Measurements from ENCODE around the gene SPOCK1. TPM values are rescaled to one million over a fixed set of nuclear protein-coding genes. Genes with fewer than 3 reads are reported as not detected.

The SPOCK1 gene
- total and polyA plus RNA-seq, 2 experiments from 2014 or later, result 8.2 to 10.5 TPM

DNA sequence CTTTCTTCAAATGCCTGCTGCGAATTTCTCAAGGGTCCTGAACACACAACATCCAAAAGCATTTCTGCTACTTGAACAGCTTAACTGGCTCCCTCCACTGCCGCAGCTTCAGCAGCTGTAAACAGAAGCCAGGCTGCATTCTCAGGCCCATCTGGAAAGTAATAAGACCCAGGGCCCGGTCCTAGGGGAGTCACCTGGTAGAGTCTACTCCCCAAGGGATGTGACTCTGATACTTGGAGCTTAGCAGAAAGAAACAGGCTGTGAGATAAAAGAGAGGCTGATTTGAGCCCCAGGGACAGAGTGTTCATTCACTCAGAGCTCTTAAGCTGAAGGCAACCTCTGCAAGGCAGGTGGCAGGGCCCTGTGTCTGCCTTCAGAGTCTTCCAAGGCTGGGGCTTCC, 356.8 kb downstream of the SPOCK1 start (continued):
- TF ChIP-seq CREB1 (CRISPR knock-in tag; IDR thresholded peaks at IDR 0.05; ENCODE audit: low read depth), result no peak
- TF ChIP-seq ZNF331 (CRISPR knock-in tag; IDR thresholded peaks at IDR 0.05; ENCODE audit: low read depth), result no peak
- TF ChIP-seq EZH2phosphoT487 (IDR thresholded peaks at IDR 0.05; ENCODE audit: unreplicated experiment), result no peak
- TF ChIP-seq NANOG (IDR thresholded peaks at IDR 0.05; ENCODE audit: borderline replicate concordance), result no peak
- no peak for TF ChIP-seq STAT1 (IDR thresholded peaks at IDR 0.05; ENCODE audit: unreplicated experiment)

DNA sequence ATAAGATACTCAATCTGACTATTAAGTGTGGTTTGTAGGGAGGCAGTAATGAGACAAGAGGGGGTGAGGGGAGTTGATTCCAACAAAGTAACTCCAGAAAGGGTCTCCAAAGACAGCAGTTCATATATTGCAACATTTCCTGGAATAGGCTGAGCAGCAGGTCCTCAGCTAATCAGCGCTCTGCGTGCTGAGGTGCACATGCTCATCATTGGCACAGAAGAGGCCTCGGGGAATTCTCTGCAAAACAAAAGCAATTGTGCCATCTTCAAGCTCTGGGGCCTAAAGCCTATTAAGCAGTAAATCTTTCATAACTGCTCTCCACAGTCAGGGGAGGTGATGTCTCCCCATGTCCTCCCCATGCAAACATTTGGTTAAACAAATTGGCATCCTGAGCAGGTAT, 357.3 kb downstream of the SPOCK1 start:
- no peaks in the 10 kb centered on the region; the same call in 2 of the 3 replicates for H3K9me3 Mint-ChIP-seq
- H3K27ac Mint-ChIP-seq, result no peak overlapping the region
- H3K4me2 ChIP-seq, result no peak overlapping the region
- ATAC-seq (no peak), DNase-seq (ENCODE audit: low spot score) (no peak)
- peaks cover 26% of the 10 kb centered on the region for H3K4me1 Mint-ChIP-seq
- H3F3A ChIP-seq (replicated peaks; ENCODE audit: low read depth), result no peaks in the 10 kb centered on the region
- H3K27me3 Mint-ChIP-seq (ENCODE audit: insufficient read depth, low read depth, poor library complexity), result peaks cover 3% of the 10 kb centered on the region
- peaks cover 7% of the 10 kb centered on the region for H3K4me1 ChIP-seq (ENCODE audit: insufficient read depth)
- no peak overlapping the region for H2AFZ ChIP-seq
- H3K27me3 ChIP-seq (ENCODE audit: insufficient read depth), result no peaks in the 10 kb centered on the region
- H3K36me3 ChIP-seq (ENCODE audit: insufficient read depth), result no peaks in the 10 kb centered on the region
- no peak overlapping the region for H3K4me3 Mint-ChIP-seq
- no peaks in the 10 kb centered on the region for H4K20me1 ChIP-seq (replicated peaks; ENCODE audit: insufficient read depth)
- TF ChIP-seq, protein P1, sequence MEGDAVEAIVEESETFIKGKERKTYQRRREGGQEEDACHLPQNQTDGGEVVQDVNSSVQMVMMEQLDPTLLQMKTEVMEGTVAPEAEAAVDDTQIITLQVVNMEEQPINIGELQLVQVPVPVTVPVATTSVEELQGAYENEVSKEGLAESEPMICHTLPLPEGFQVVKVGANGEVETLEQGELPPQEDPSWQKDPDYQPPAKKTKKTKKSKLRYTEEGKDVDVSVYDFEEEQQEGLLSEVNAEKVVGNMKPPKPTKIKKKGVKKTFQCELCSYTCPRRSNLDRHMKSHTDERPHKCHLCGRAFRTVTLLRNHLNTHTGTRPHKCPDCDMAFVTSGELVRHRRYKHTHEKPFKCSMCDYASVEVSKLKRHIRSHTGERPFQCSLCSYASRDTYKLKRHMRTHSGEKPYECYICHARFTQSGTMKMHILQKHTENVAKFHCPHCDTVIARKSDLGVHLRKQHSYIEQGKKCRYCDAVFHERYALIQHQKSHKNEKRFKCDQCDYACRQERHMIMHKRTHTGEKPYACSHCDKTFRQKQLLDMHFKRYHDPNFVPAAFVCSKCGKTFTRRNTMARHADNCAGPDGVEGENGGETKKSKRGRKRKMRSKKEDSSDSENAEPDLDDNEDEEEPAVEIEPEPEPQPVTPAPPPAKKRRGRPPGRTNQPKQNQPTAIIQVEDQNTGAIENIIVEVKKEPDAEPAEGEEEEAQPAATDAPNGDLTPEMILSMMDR (conservative IDR thresholded peaks at IDR 0.05; ENCODE audit: low read depth in 2 of 2), result no peak
- TF ChIP-seq CREB1 (CRISPR knock-in tag; IDR thresholded peaks at IDR 0.05; ENCODE audit: low read depth), result no peak
- TF ChIP-seq JUNB (IDR thresholded peaks at IDR 0.05; ENCODE audit: unreplicated experiment), result no peak
- no peak for TF ChIP-seq POLR2AphosphoS5 (IDR thresholded peaks at IDR 0.05; ENCODE audit: low read depth)
- no peak for TF ChIP-seq EZH2phosphoT487 (IDR thresholded peaks at IDR 0.05; ENCODE audit: unreplicated experiment)
- TF ChIP-seq ZNF331 (CRISPR knock-in tag; IDR thresholded peaks at IDR 0.05; ENCODE audit: low read depth), result no peak
- TF ChIP-seq EZH2 (IDR thresholded peaks at IDR 0.05; ENCODE audit: low read depth, unreplicated experiment), result no peak
- no peak for TF ChIP-seq NANOG (IDR thresholded peaks at IDR 0.05; ENCODE audit: borderline replicate concordance)
- TF ChIP-seq ZNF114 (CRISPR knock-in tag; IDR thresholded peaks at IDR 0.05), result no peak
- TF ChIP-seq, protein P2, sequence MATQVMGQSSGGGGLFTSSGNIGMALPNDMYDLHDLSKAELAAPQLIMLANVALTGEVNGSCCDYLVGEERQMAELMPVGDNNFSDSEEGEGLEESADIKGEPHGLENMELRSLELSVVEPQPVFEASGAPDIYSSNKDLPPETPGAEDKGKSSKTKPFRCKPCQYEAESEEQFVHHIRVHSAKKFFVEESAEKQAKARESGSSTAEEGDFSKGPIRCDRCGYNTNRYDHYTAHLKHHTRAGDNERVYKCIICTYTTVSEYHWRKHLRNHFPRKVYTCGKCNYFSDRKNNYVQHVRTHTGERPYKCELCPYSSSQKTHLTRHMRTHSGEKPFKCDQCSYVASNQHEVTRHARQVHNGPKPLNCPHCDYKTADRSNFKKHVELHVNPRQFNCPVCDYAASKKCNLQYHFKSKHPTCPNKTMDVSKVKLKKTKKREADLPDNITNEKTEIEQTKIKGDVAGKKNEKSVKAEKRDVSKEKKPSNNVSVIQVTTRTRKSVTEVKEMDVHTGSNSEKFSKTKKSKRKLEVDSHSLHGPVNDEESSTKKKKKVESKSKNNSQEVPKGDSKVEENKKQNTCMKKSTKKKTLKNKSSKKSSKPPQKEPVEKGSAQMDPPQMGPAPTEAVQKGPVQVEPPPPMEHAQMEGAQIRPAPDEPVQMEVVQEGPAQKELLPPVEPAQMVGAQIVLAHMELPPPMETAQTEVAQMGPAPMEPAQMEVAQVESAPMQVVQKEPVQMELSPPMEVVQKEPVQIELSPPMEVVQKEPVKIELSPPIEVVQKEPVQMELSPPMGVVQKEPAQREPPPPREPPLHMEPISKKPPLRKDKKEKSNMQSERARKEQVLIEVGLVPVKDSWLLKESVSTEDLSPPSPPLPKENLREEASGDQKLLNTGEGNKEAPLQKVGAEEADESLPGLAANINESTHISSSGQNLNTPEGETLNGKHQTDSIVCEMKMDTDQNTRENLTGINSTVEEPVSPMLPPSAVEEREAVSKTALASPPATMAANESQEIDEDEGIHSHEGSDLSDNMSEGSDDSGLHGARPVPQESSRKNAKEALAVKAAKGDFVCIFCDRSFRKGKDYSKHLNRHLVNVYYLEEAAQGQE (IDR thresholded peaks at IDR 0.05; ENCODE audit: unreplicated experiment), result no peak
- TF ChIP-seq, protein P3, sequence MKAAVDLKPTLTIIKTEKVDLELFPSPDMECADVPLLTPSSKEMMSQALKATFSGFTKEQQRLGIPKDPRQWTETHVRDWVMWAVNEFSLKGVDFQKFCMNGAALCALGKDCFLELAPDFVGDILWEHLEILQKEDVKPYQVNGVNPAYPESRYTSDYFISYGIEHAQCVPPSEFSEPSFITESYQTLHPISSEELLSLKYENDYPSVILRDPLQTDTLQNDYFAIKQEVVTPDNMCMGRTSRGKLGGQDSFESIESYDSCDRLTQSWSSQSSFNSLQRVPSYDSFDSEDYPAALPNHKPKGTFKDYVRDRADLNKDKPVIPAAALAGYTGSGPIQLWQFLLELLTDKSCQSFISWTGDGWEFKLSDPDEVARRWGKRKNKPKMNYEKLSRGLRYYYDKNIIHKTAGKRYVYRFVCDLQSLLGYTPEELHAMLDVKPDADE (IDR thresholded peaks at IDR 0.05), result no peak
- TF ChIP-seq STAT1 (IDR thresholded peaks at IDR 0.05; ENCODE audit: unreplicated experiment), result no peak
- TF ChIP-seq, protein P4, sequence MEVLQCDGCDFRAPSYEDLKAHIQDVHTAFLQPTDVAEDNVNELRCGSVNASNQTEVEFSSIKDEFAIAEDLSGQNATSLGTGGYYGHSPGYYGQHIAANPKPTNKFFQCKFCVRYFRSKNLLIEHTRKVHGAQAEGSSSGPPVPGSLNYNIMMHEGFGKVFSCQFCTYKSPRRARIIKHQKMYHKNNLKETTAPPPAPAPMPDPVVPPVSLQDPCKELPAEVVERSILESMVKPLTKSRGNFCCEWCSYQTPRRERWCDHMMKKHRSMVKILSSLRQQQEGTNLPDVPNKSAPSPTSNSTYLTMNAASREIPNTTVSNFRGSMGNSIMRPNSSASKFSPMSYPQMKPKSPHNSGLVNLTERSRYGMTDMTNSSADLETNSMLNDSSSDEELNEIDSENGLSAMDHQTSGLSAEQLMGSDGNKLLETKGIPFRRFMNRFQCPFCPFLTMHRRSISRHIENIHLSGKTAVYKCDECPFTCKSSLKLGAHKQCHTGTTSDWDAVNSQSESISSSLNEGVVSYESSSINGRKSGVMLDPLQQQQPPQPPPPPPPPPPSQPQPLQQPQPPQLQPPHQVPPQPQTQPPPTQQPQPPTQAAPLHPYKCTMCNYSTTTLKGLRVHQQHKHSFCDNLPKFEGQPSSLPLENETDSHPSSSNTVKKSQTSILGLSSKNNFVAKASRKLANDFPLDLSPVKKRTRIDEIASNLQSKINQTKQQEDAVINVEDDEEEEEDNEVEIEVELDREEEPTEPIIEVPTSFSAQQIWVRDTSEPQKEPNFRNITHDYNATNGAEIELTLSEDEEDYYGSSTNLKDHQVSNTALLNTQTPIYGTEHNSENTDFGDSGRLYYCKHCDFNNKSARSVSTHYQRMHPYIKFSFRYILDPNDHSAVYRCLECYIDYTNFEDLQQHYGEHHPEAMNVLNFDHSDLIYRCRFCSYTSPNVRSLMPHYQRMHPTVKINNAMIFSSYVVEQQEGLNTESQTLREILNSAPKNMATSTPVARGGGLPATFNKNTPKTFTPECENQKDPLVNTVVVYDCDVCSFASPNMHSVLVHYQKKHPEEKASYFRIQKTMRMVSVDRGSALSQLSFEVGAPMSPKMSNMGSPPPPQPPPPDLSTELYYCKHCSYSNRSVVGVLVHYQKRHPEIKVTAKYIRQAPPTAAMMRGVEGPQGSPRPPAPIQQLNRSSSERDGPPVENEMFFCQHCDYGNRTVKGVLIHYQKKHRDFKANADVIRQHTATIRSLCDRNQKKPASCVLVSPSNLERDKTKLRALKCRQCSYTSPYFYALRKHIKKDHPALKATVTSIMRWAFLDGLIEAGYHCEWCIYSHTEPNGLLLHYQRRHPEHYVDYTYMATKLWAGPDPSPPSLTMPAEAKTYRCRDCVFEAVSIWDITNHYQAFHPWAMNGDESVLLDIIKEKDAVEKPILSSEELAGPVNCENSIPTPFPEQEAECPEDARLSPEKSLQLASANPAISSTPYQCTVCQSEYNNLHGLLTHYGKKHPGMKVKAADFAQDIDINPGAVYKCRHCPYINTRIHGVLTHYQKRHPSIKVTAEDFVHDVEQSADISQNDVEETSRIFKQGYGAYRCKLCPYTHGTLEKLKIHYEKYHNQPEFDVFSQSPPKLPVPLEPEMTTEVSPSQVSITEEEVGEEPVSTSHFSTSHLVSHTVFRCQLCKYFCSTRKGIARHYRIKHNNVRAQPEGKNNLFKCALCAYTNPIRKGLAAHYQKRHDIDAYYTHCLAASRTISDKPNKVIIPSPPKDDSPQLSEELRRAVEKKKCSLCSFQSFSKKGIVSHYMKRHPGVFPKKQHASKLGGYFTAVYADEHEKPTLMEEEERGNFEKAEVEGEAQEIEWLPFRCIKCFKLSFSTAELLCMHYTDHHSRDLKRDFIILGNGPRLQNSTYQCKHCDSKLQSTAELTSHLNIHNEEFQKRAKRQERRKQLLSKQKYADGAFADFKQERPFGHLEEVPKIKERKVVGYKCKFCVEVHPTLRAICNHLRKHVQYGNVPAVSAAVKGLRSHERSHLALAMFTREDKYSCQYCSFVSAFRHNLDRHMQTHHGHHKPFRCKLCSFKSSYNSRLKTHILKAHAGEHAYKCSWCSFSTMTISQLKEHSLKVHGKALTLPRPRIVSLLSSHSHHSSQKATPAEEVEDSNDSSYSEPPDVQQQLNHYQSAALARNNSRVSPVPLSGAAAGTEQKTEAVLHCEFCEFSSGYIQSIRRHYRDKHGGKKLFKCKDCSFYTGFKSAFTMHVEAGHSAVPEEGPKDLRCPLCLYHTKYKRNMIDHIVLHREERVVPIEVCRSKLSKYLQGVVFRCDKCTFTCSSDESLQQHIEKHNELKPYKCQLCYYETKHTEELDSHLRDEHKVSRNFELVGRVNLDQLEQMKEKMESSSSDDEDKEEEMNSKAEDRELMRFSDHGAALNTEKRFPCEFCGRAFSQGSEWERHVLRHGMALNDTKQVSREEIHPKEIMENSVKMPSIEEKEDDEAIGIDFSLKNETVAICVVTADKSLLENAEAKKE (CRISPR knock-in tag; IDR thresholded peaks at IDR 0.05), result no peak
- no peak overlapping the region for H3K27ac ChIP-seq (ENCODE audit: low read depth)
- H3K36me3 Mint-ChIP-seq (ENCODE audit: low read depth), result no peaks in the 10 kb centered on the region; the same call in 2 of the 3 replicates
- no peaks in the 10 kb centered on the region for H3K79me2 ChIP-seq (replicated peaks; ENCODE audit: insufficient read depth)
- H3K9me2 ChIP-seq (ENCODE audit: insufficient read depth), result no peaks in the 10 kb centered on the region
- no peak overlapping the region for H3K4me3 ChIP-seq

All from GM23338 (cell line).